ENCODE results near the gene ELMO2.

- TF ChIP-seq EZH2 (IDR thresholded peaks at IDR 0.05; ENCODE audit: insufficient read depth, poor library complexity, severe bottlenecking): no peak
- TF ChIP-seq EZH2phosphoT487 (IDR thresholded peaks at IDR 0.05; ENCODE audit: insufficient read depth, low read depth): no peak
These were observed 43.2 kb downstream of the ELMO2 start for GRCh38 chr20:46362921-46363867.

Data from GM23248 (cell line).